NCI-H345 treated with DMSO at 0.1 percent for 48 hours (cell line): Measurements from ENCODE around the gene NHS.
"Not testable (repeated sequence)": the region's sequence is repeated elsewhere in the genome, so short reads cannot be mapped to it uniquely, and the experiment has no call there.

ENCODE experiments used
- DNase-seq: peaks from one replicate; lab custom pipeline; 2025; ENCODE audit not compliant: unreplicated experiment; lab: John Stamatoyannopoulos, UW

The NHS gene

DNA sequence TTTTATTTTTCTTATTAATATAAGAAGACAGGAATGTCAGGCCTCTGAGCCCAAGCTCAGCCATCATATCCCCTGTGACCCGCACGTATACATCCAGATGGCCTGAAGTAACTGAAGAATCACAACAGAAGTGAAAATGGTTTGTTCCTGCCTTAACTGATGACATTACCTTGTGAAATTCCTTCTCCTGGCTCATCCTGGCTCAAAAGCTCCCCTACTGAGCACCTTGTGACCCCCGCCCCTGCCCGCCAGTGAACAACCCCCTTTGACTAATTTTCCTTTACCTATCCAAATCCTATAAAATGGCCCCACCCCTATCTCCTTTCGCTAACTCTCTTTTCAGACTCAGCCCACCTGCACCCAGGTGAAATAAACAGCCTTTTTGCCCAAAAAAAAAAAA lies 71.3 kb downstream of the NHS start:
- DNase-seq: not testable (repeated sequence)

DNA sequence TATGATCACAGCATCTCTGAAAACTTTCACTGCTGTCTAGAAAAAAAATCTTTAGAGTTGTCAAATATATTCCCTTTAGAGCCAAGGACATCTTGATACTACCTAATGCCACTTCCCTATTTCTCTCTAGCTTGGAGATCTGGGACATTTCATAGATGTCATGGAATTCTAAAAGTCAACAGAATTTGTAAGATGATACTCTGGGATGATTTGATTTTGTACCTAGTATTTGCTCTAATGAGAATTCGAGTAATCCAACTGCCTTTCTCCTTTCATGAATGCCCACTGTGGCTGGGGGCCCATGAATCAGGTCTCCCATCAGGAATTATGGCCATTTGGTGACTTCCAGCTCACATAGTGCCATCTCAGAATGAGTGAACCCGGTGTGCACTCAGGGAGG lies 73.2 kb downstream of the NHS start:
- DNase-seq: no peak

DNA sequence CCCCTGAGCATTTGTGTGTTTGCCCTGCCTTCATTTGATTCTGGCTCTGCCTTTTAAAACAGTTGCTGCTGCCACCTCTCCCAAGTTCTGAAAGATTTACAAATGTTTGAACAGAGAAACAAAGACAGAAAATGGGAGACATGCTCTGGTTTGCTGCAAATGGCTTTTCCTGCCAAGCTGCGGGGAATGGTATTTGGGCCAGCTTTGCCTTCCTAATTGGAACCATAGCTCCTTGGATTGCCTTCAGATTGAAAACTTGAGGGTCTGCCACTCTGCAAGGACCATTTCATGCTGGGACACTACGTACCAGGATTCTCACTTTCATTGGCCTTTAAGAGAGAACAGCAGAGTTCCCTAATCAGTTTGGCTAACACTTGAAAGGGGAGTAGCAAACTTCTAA lies 74.9 kb downstream of the NHS start:
- no peak for DNase-seq

DNA sequence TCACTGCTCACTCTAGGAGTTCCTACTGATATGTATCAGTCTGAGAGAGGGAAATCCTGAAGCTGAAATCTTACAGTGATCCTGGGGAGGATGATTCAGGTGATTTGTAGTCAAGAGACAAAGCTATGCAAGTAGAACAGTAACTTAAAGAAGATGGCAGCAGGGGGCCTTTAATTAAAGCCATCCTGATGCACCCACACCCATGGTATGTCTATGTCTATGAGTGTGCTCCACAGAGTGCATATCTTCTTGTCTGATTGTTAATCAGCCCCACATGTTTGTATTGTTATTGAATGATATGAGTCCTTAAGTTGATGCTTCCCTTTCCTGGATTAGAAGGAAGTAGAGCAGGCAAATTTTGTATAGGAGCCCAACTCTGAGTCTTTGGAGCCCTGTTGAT lies 78.8 kb downstream of the NHS start:
- DNase-seq: no peak

DNA sequence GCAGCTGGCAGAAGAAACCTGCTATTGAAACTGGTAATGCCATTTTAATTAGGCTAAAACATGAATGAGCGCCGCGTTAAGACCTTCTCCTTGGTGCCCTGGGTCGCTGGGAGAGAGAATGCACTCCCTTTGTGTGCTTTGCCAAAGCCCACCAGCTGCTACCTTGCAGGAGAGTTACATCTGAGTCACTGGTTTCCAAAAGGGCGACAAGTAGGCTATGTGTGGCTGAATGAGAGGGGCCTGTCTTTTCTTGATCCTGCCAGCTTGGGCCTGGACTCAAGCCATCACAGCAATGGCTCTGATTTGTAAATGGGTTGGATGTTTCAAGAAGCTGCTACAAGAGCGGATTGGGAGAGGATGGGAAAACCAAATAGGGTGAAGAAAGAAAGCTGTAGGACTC lies 81.5 kb downstream of the NHS start:
- peak; percentile 56 for DNase-seq

DNA sequence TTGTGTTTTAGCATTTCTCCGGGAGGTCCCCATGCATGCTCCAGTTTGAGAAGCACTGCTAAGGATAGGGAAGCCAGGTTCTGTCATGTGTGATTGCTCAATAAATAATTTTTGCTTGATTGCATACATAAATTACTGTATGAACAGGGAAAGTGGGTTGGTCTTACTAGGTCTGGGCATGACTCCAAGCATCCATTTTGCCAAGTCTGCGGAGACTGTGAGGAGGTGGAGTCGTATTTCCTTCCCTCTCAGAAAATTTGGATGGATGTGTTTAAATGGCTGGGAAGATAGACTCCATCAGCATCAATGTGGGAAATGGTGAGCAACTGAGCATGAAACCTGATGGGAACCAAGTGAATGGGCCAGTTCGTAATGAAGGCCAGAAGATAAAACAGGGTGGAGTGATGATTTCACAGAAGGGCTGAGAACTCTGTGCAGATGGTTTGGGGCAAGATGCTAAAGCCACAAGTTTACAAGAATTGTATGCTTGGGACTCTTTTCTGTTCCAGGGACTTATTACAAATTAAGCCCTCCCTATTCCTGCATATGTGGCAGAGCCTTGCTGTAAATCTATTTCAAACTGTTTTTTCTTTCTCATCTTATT lies 84.1 kb downstream of the NHS start:
- peak; percentile 26 for DNase-seq

DNA sequence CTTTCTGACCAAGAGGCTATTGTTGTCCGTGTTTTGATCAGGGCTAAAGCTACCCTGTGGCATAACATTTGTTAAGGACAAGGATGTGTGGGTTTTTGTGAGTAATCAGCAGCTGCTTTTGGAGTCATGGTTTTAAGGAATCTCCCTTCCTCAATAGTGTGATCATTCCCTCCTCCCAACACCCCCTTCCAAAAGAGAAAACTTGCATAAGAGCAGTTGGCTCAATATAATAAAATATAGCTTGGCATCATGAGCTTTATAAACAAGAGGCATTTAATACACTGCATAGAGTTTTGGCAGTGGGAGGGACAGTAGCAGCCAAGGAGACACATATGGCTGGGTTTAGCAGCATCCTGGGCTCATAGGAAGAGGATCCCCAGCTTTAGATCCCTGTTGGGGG lies 84.7 kb downstream of the NHS start:
- DNase-seq: no peak

DNA sequence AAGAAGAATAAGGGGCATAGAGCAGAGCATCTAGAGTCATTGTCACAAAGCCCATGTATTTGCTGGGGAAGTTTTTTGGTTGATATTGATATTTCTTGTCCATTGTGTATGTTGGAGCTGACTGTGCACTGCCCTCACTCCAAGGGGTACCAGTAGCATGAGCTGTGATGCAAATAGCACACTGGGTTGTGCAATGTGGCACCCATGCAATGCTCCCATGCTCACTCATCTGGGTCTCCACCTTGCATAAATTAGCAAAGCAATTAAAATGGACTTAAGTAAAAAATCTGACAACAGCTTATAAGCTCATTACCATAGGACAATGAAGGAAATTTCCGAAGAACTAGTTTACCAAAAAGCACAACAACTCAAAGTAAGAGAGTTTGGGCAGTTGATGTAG lies 87.9 kb downstream of the NHS start:
- no peak for DNase-seq

DNA sequence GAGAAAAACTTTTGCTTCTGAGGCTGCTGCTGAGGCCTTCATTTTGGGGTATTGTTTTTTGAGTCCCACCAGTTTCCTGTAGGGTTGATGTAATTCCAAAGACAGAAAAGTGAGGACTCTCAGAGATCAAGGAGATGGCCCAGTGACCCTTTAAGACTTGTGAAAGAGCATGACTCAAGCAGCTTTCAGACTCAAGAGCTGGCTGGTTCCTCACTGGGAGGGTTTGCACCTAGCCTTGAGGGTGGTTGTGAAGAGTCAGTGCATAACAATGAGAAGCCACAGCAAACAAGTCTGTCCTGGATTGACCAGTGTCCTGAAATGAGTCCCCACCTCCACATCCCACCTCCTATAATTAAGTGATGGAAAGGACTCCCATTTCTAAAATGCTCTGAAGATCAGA lies 89.2 kb downstream of the NHS start:
- no peak for DNase-seq

DNA sequence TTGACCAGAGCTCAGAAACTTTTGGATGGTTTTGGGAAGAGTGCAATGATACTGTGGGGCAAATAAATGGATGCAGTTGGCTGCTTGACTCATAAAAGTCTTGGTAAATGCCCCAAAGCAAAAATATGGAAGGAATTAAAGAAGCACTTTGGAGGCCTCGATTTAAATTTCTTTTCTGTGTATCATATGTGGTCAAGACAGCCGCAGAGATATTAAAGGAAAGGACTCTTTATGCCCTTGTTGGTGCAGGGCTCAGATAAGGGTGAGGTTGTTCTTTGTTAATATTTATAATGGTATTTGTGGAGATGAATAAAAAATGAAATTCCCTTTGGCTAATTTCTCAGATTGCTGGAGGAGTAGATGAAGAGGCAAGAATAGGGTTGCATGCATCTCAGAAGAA lies 90.2 kb downstream of the NHS start:
- no peak for DNase-seq

DNA sequence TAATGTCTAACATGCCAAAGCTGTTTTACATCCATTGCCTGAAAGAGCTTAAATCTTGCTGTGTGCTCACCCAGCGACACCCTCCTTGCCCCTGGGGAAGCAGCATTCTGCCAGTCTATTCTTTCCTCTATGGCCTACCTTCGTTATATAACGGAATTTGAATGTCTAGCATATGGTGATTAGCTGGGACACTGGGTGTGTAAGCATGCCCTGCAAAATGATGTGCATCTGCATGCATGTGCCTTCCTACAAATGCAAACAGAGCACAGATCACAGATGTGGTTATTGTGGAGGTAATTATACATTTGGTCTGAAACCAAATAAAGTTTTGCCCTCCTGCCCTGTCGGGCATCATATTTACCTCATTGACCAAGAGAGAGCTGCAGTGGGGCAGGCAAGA lies 90.8 kb downstream of the NHS start:
- no peak for DNase-seq

DNA sequence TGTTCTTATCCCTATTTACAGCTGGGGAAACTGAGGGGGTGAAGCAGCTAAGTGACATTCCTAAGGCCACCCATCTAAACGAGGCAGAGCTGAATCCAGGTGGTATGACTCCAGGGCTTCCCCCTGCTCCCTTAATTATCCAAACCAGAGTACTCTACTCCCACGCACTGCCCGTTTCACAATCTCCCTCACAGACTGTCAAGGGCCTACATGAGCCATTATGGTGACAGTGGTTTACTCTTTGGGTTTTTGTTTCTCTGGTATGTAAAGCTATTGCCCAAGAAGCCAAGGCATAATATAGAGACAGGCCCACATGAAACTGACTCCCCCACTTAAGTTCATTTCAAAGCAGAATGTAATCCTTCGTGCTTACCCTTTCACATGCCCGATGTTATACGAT lies 95.1 kb downstream of the NHS start:
- DNase-seq: no peak

DNA sequence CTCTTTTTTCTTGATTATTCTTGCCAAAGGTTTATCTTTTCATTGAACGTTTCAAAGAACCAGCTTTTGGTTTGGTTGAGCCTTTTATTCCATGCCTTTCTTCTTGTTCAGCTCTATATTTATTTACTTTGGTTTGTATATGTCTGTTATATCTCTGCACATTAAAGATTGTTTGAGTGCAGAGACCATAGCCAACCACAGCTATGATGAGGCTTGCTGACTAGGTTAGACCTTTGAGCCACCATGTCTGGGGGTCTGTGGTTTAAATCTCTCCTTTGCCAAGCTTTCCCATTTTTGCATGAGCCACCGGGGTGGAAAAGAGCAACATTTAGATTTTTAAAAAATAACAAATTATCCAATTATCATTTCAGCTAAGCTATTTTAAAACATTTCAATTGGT lies 96.1 kb downstream of the NHS start:
- DNase-seq: no peak

DNA sequence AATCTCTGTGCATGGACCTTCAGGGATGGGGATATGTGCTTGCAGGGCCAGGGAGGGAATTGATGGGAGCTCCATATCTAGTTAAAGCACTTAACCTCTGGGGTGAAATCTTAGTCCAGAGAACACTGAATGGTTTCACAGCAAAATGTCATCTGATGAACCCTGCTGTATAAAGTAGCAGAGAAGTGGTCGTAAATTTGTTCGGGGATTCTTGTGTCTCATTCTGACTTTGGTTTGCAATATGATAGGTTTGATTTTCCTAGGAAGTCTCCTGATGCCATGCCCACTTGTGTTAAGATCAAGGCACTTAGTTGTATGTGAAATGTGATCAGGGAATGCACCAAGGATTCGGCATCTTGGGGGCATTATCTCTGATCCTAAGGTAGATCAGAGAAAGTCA lies 96.9 kb downstream of the NHS start:
- no peak for DNase-seq

DNA sequence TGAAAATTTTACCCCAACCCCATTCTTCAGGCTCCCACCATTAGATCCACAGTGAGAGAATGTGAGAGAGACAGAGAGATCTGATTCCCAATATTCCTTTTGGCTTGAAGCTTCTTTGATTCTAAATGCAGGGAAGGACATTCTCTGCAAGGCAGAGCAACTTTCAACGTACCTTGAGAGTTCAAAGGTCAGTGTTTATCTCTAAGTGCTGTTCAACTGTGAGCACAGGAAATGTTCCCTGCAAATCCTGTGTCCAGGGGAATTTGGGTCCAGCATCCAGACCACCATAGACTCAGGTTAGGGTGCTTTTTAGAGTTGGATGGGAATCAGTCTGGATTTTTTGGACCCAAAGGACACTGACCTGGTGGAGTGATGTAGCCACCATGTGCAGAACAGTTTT lies 97.4 kb downstream of the NHS start:
- DNase-seq: no peak

DNA sequence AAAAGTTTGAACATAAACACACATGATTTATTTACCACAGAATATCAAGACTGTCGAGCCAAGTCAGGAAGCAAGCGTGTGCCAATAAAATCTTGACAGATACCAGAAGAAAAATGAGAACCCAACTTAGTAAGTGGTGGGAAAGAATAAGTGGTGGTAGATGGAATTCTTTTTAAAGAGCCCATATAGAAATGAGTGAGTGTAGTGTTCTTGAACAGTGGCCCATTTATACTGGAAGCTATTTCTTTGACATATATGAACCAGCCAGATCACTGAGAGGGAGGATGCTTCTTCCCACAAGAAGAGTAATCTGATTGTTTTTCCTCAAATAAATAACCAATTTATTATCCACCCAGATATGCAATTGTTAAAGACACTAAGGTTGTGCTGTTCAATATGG lies 98.0 kb downstream of the NHS start:
- DNase-seq: no peak

DNA sequence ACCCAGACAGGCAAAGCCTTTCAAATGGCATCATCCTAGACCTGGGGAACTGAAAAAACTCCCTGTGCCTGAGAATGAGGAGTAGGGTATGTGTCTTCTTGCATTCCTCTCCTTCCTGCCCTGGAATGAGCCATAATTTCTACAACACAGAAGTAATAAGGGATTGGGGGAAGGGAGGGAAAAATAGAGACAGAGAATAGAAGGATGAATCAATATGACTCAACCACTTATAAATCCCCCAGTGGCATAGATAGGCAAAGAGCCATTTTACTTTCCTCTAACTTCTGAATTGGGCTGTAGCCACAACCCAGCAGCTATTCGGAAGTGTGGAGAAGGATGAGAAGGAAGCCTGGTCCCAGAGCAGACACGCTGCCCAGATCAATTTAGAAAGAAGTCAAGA lies 99.9 kb downstream of the NHS start:
- no peak for DNase-seq

DNA sequence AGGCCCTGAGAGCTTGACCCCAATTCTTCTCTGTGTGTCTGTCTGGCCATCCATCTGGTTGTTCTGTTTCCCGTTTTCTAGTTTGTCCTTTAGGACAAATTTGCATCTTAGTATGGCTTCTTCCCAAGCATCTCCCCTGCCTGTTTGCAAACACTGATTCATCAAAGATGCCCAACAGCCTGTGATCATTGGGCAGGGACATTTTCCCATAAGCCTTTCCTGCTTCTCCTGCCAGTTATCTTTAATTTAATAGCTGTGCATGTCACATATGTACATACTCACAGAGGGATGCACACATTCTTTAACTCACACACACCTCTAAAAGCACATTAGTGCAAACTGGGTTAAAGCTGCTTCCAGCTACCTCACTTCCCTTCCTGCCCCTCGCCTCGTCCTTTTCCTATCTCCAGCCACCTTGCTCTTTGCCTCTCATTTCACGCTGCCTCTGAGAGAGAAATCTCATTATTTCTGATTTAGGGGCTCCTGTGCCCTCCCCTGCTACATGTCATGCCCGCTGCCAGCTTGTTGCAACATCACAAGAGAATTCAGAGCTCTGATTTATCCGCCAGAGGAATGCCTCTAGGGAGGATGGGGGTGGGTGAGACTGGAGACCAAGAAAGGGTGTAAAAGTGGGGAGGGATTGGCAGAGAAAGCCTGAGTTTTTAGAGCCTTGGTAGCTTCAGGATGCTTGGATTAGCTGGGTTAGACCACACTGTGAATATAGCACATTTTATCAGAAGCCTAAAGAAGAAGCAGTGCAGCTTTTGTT lies 100.6 kb downstream of the NHS start:
- no peak for DNase-seq

DNA sequence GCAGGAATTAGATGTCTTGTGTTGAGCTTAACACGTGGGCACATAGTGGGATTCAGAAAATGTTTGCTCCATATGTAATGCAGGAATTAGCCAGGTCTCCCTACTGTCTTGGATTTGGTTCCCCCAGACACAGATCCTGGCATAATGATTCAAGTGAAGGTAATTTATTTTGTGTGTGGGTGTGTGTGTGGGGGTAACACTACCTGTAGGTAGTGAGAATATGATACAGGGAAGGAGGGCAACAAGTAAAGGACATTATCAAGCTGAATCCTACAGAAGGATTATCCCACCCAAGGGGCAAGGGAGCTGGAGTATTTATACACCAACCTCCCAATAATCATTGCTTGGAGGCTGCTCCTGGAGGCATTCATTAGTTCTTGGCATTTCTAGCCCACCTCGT lies 101.4 kb downstream of the NHS start:
- DNase-seq: no peak

DNA sequence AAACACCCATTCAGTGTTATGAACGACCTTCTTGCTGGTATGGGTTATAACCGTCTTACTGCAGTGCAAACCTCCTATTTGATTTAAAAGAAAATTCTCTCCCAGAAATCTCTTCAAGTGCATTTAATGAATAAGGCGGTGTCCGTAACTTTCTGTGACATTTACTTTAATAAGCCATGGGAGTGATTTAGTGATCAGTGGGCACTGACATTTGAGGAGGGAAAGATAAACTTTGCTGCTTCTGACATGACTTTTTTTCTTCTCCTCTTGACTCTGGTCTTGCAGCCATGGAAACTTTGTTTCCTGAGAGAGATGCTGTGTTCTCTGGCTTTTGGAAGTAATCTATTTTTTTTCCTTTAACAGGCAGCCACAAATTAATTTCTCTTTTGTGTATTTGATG lies 106.1 kb downstream of the NHS start:
- DNase-seq: no peak

DNA sequence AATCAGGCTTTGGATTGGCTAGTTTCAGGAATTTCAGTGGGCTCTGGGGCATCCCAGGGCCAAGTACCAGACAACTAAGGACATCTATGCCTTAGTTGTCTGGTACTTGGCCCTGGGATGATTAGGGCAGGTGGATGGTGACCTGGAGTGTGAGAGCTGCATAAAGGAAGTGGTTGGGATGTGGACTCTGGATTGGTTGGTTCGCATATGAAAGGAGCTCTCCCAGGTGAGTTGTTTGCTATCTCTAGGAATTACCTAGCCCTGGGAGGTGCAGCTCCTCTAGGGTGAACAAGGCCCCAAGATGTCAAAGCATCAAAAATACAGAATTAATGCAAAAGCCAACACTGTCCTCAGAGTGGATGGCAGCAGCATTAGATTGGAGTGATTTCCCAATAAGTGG lies 109.6 kb downstream of the NHS start:
- DNase-seq: no peak

DNA sequence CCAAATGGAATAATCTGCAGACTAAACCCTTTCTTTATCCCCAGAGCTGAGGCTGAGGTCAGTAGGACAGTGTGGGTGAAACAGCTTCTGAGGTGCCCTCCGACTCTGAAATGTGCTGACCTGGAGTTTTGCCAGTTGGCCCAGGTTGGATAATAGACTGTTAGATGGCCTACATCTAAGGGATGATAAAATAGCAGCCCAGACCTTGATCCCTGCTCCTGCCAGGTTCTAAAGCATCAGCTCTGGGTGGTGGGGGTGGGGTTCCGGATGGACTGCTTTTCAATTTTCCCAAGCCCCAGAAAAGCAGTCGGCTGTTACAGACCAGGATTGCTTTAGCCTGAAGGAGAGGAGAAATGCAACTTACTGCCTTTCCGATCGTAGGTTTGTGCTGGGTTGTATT lies 110.4 kb downstream of the NHS start:
- no peak for DNase-seq

DNA sequence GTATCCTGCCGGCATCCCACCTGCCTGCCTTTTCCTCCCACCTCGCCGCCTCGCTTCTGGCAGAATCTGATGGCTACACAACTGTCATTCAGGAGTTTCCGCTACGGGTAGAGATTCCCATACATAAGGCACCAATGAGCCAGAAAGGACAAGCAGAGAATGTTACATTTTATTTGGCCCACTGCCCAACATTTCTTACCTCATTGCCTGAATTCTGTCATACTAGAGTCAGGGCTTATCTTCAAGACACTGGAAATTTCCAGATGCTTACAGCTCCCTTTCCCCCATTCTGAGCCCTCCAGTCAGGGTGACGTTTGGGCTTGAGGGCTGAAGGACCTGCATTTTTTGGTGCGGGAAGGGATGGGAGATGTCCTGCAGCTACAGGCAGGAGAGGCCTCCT lies 113.0 kb downstream of the NHS start:
- no peak for DNase-seq
